HCT116 (cell line): ENCODE measurements around the gene ZNF536. TPM values are rescaled to one million over a fixed set of nuclear protein-coding genes. Genes with fewer than 3 reads are reported as not detected.

Source experiments
- ATAC-seq: fragments of 200-7000 bp; cut with Tn5 transposase; 2 replicates; pipeline ENCODE4 v1.9.1; 2020; ENCODE audit warnings: mild to moderate bottlenecking, moderate library complexity
- BruUV-seq: library from RNA; stranded (reverse); fragments of 400-500 nt; replicated peaks from 2 replicates; lab custom pipeline; 2021; lab: Mats Ljungman, UMichigan
- CTCF ChIA-PET: fragments of 300-600 bp; sonication (Branson Sonifier 250); formaldehyde crosslinking; loops from one replicate; lab custom pipeline; 2021; ENCODE audit warnings: antibody characterized with exemption; lab: Charles Lee
- POLR2A ChIA-PET: fragments of 300-600, 350-600 bp; sonication (Branson Sonifier 250); formaldehyde crosslinking; loops from one replicate; lab custom pipeline; 2021; ENCODE audit warnings: antibody characterized with exemption; lab: Charles Lee
- RAD21 ChIA-PET, 2 experiments: fragments of 300-600 bp; sonication (Branson Sonifier 250); formaldehyde crosslinking; loops; one replicate each; lab custom pipeline; 2023; ENCODE audit warnings: low total read pairs in 2 of 2; ENCODE audit not compliant: uncharacterized antibody in 2 of 2, unreplicated experiment in 2 of 2, low non-redundant PET in 1 of 2; lab: Charles Lee
- DNase-seq: peaks from one replicate; pipeline ENCODE4 v3.0.0-alpha.2; 2010; ENCODE audit warnings: low read depth, low spot score
- H2AFZ ChIP-seq: fragments of 200-600 bp; shearing (Covaris generic), sonication (generic); 2 replicates; pipeline ENCODE4 v1.6.1; 2017; ENCODE audit warnings: low read depth, mixed run types, mixed read lengths, antibody characterized with exemption, low read length; ENCODE audit not compliant: poor library complexity, severe bottlenecking
- H3K27ac ChIP-seq: 2 replicates; pipeline ENCODE4 v1.5.1; 2012; ENCODE audit warnings: low read depth, low read length
- H3K27me3 ChIP-seq: fragments of 200-600 bp; sonication (generic); 2 replicates; pipeline ENCODE4 v1.6.1; 2016; ENCODE audit warnings: mixed run types, low read length, mixed read lengths; ENCODE audit not compliant: insufficient read depth
- H3K36me3 ChIP-seq, 2 experiments: fragments of 200-500 bp in 1 of 2; fragments of 200-600 bp in 1 of 2; sonication (Bioruptor generic) in 1 of 2; sonication (generic) in 1 of 2; 2 replicates each; pipeline versions ENCODE4 v1.5.1 to v1.6.1; 2014 to 2016; ENCODE audit warnings: low read length in 2 of 2, inconsistent platforms in 1 of 2, mixed read lengths in 1 of 2, mixed run types in 1 of 2; ENCODE audit not compliant: insufficient read depth in 2 of 2, control insufficient read depth in 1 of 2
- H3K4me1 ChIP-seq, 2 experiments: fragments of 200-600 bp in 1 of 2; sonication (generic) in 1 of 2; 2 replicates each; pipeline versions ENCODE4 v1.5.1 to v1.6.1; 2012 to 2017; ENCODE audit warnings: low read length in 2 of 2, inconsistent platforms in 1 of 2, mild to moderate bottlenecking in 1 of 2, mixed read lengths in 1 of 2, mixed run types in 1 of 2, moderate library complexity in 1 of 2; ENCODE audit not compliant: insufficient read depth in 2 of 2, control insufficient read depth in 1 of 2
- H3K4me2 ChIP-seq: fragments of 200-600 bp; sonication (generic); 2 replicates; pipeline ENCODE4 v1.6.1; 2017; ENCODE audit warnings: mixed run types, low read length, mixed read lengths
- H3K4me3 ChIP-seq, 2 experiments: fragments of 200-600 bp in 1 of 2; sonication (generic) in 1 of 2; replicated peaks in 1 of 2; 2 replicates each; pipeline ENCODE4 v1.5.1; 2011 to 2016; ENCODE audit warnings: low read length in 2 of 2, control low read depth in 1 of 2, low read depth in 1 of 2, mild to moderate bottlenecking in 1 of 2, mixed read lengths in 1 of 2, mixed run types in 1 of 2
- H3K79me2 ChIP-seq: fragments of 200-600 bp; sonication (generic); 2 replicates; pipeline ENCODE4 v1.6.1; 2017; ENCODE audit warnings: mild to moderate bottlenecking, mixed run types, low read length, moderate library complexity, mixed read lengths; ENCODE audit not compliant: insufficient read depth
- H3K9ac ChIP-seq: fragments of 200-600 bp; sonication (generic); 2 replicates; pipeline ENCODE4 v1.6.1; 2016; ENCODE audit warnings: low read length, mixed read lengths
- H3K9me2 ChIP-seq: fragments of 200-600 bp; sonication (generic), shearing (Covaris generic); 2 replicates; pipeline ENCODE4 v1.6.1; 2017; ENCODE audit warnings: mixed run types, mild to moderate bottlenecking, moderate library complexity; ENCODE audit not compliant: insufficient read depth
- H3K9me3 ChIP-seq, 2 experiments: fragments of 200-500 bp in 1 of 2; fragments of 200-600 bp in 1 of 2; sonication (Bioruptor generic) in 1 of 2; sonication (generic) in 1 of 2; 2 replicates each; pipeline ENCODE4 v1.6.1; 2014 to 2017; ENCODE audit warnings: low read length in 2 of 2, mixed read lengths in 2 of 2, inconsistent platforms in 1 of 2, low read depth in 1 of 2, mild to moderate bottlenecking in 1 of 2, mixed run types in 1 of 2, moderate library complexity in 1 of 2; ENCODE audit not compliant: control insufficient read depth in 1 of 2, insufficient read depth in 1 of 2
- H4K20me1 ChIP-seq: fragments of 200-600 bp; sonication (generic), shearing (Covaris generic); 2 replicates; pipeline ENCODE4 v1.6.1; 2017; ENCODE audit warnings: mixed run types, mild to moderate bottlenecking, moderate library complexity; ENCODE audit not compliant: insufficient read depth
- ATF3 ChIP-seq: IDR thresholded peaks from 2 replicates; pipeline ENCODE4 v1.6.1; 2012
- CBX3 ChIP-seq: IDR thresholded peaks from 2 replicates; pipeline ENCODE4 v1.6.1; 2012; ENCODE audit warnings: low read depth
- CEBPB ChIP-seq: IDR thresholded peaks from 2 replicates; pipeline ENCODE4 v1.6.1; 2012; ENCODE audit warnings: low read depth
- CTCF ChIP-seq, 3 experiments: fragments of 200-600 bp in 1 of 3; sonication (generic) in 1 of 3; IDR thresholded peaks in 2 of 3; conservative IDR thresholded peaks in 1 of 3; 2 replicates each; pipeline ENCODE4 v1.5.1; 2012 to 2017; ENCODE audit warnings: low read depth in 2 of 3, low read length in 2 of 3, antibody characterized with exemption in 1 of 3, borderline replicate concordance in 1 of 3, control low read depth in 1 of 3, mild to moderate bottlenecking in 1 of 3, mixed read lengths in 1 of 3, mixed run types in 1 of 3, moderate library complexity in 1 of 3; ENCODE audit not compliant: insufficient read depth in 1 of 3
- EGR1 ChIP-seq: IDR thresholded peaks from 2 replicates; pipeline ENCODE4 v1.6.1; 2012; ENCODE audit warnings: low read depth
- ELF1 ChIP-seq: IDR thresholded peaks from 2 replicates; pipeline ENCODE4 v1.6.1; 2012; ENCODE audit warnings: low read depth, borderline replicate concordance
- EZH2 ChIP-seq: fragments of 200-600 bp; sonication (generic); IDR thresholded peaks from 2 replicates; pipeline ENCODE4 v1.6.1; 2017; ENCODE audit warnings: antibody characterized with exemption, mixed run types
- FOSL1 ChIP-seq: IDR thresholded peaks from 2 replicates; pipeline ENCODE4 v1.6.1; 2012; ENCODE audit warnings: low read depth
- JUND ChIP-seq: IDR thresholded peaks from 2 replicates; pipeline ENCODE4 v1.6.1; 2012
- MAX ChIP-seq: IDR thresholded peaks from 2 replicates; pipeline ENCODE4 v1.6.1; 2012
- POLR2A ChIP-seq: IDR thresholded peaks from 2 replicates; pipeline ENCODE4 v1.7.0; 2011; ENCODE audit warnings: borderline replicate concordance; ENCODE audit not compliant: insufficient read depth, insufficient read length; ENCODE audit errors: extremely low read depth
- POLR2AphosphoS5 ChIP-seq: IDR thresholded peaks from 2 replicates; pipeline ENCODE4 v1.6.1; 2011; ENCODE audit warnings: mild to moderate bottlenecking, low read depth, low read length, moderate library complexity
- RAD21 ChIP-seq: IDR thresholded peaks from 2 replicates; pipeline ENCODE4 v1.6.1; 2012; ENCODE audit warnings: low read depth, mild to moderate bottlenecking
- SIN3A ChIP-seq: IDR thresholded peaks from 2 replicates; pipeline ENCODE4 v1.6.1; 2012; ENCODE audit warnings: low read depth
- SP1 ChIP-seq: IDR thresholded peaks from 2 replicates; pipeline ENCODE4 v1.6.1; 2012; ENCODE audit warnings: low read depth
- SRF ChIP-seq: IDR thresholded peaks from 2 replicates; pipeline ENCODE4 v1.6.1; 2012; ENCODE audit warnings: low read depth
- TCF7L2 ChIP-seq: IDR thresholded peaks from 2 replicates; pipeline ENCODE4 v1.7.0; 2011; ENCODE audit warnings: borderline replicate concordance, inconsistent platforms; ENCODE audit not compliant: insufficient read depth, insufficient read length; ENCODE audit errors: extremely low read depth
- YY1 ChIP-seq: IDR thresholded peaks from 2 replicates; pipeline ENCODE4 v1.6.1; 2011; ENCODE audit warnings: low read length, low read depth, moderate library complexity, mild to moderate bottlenecking; ENCODE audit not compliant: insufficient replicate concordance; ENCODE audit errors: extremely low read depth
- ZFX ChIP-seq: fragments of 450-650 bp; IDR thresholded peaks from 2 replicates; pipeline ENCODE4 v1.6.1; 2017
- ZNF274 ChIP-seq: fragments of 200-500 bp; sonication (Bioruptor generic); IDR thresholded peaks from 2 replicates; pipeline ENCODE4 v1.6.1; 2014; ENCODE audit warnings: mild to moderate bottlenecking, low read depth, low read length, inconsistent platforms
- intact Hi-C: fragments of 100-400 bp; cut with micrococcal nuclease; formaldehyde crosslinking; loops from 2 replicates; pipeline ENCODE4 v1.10.0; 2022
- total RNA-seq: library from RNA; stranded (reverse); gene quantifications from one replicate; pipeline ENCODE4 v1.2.1, GENCODE V29; 2021; ENCODE audit not compliant: unreplicated experiment

The ZNF536 gene
- total RNA-seq, 1 experiment from 2014 or later, result not detected

- no peak for TF ChIP-seq CTCF (IDR thresholded peaks at IDR 0.05 in 2 of 3, conservative IDR thresholded peaks at IDR 0.05 in 1 of 3; ENCODE audit: borderline replicate concordance in 1 of 3, insufficient read depth in 1 of 3, low read depth in 2 of 3, low read length in 2 of 3)
- no peak for TF ChIP-seq MAX
- TF ChIP-seq RAD21, result no peak
- TF ChIP-seq EZH2, result no peak
- no peak for TF ChIP-seq POLR2AphosphoS5
- no peak for TF ChIP-seq YY1
- no peak for TF ChIP-seq ZFX
These were observed 80.7 kb downstream of the ZNF536 start (continued) for GRCh38 chr19:30452931-30453330.

GRCh38 chr19:30453743-30454142 lies 81.6 kb downstream of the ZNF536 start:
- peaks cover 26% of the 10 kb centered on the region for H3K27me3 ChIP-seq
- no peak overlapping the region for H3K4me3 ChIP-seq
- no TSS peak for BruUV-seq
- TF ChIP-seq FOSL1 (no peak), SP1 (no peak), EZH2 (no peak), ELF1 (no peak), RAD21 (no peak), YY1 (no peak), POLR2AphosphoS5 (no peak), CBX3 (no peak), TCF7L2 (no peak), ATF3 (no peak), POLR2A (no peak), SRF (no peak), MAX (no peak), ZFX (no peak), JUND (no peak), CTCF (IDR thresholded peaks at IDR 0.05 in 2 of 3, conservative IDR thresholded peaks at IDR 0.05 in 1 of 3; ENCODE audit: borderline replicate concordance in 1 of 3, insufficient read depth in 1 of 3, low read depth in 2 of 3, low read length in 2 of 3) (no peak), SIN3A (no peak), EGR1 (no peak), ZNF274 (no peak), CEBPB (no peak)
- ChIA-PET CTCF (no interaction called here), POLR2A (no interaction called here), RAD21 (no interaction called here)
- H3K9me3 ChIP-seq, result no peaks in the 10 kb centered on the region
- ATAC-seq (no peak), DNase-seq (no peak)
- no peak overlapping the region for H3K4me2 ChIP-seq
- H3K36me3 ChIP-seq, result no peaks in the 10 kb centered on the region
- H3K9ac ChIP-seq, result no peak overlapping the region
- H4K20me1 ChIP-seq, result no peaks in the 10 kb centered on the region
- H3K79me2 ChIP-seq, result no peaks in the 10 kb centered on the region
- no peaks in the 10 kb centered on the region for H3K9me2 ChIP-seq
- no peaks in the 10 kb centered on the region for H3K4me1 ChIP-seq
- intact Hi-C loops, result no loop called here
- no peak overlapping the region for H3K27ac ChIP-seq
- no peak overlapping the region for H2AFZ ChIP-seq
